Esophagus squamous epithelium (tissue), 4 donors: ENCODE data around the gene CTIF.

Source experiments
- POLR2A ChIP-seq, 4 donors: fragments of 450-650 bp; IDR thresholded peaks; one replicate each; pipeline ENCODE4 v1.6.1; 2017; ENCODE audit warnings: antibody characterized with exemption in 4 of 4, mild to moderate bottlenecking in 4 of 4, moderate library complexity in 3 of 4
- TF ChIP-seq, protein P1 (sequence below), 6 experiments: fragments of 450-650 bp in 4 of 6; fragments of 200-600 bp in 2 of 6; sonication (generic) in 2 of 6; IDR thresholded peaks; one replicate each; pipeline ENCODE4 v1.5.1; 2016 to 2019; ENCODE audit warnings: antibody characterized with exemption in 6 of 6, mild to moderate bottlenecking in 4 of 6, moderate library complexity in 4 of 6

DNA sequence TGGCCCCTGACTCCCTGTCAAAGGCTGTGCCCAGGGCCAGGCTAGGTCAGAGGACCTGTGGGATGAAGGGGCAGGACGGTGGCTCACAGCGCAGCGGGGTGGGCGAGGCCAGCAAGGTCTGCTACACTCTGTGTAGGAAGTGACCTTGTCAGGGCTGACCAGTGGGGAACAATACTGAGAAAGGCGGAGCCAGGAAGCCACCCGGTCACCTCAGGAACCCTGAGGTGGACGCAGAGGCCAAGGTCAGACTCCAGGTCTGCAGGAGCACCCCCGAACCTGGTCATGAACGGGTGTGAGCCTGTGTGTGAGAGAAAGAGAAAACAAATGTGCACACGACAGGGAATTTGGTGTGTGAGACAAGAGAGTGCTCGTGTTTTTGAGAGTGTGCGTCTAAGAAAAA, 339.6 kb downstream of the CTIF start:
- TF ChIP-seq POLR2A (IDR thresholded peaks at IDR 0.05): no peak
- TF ChIP-seq, protein P1, sequence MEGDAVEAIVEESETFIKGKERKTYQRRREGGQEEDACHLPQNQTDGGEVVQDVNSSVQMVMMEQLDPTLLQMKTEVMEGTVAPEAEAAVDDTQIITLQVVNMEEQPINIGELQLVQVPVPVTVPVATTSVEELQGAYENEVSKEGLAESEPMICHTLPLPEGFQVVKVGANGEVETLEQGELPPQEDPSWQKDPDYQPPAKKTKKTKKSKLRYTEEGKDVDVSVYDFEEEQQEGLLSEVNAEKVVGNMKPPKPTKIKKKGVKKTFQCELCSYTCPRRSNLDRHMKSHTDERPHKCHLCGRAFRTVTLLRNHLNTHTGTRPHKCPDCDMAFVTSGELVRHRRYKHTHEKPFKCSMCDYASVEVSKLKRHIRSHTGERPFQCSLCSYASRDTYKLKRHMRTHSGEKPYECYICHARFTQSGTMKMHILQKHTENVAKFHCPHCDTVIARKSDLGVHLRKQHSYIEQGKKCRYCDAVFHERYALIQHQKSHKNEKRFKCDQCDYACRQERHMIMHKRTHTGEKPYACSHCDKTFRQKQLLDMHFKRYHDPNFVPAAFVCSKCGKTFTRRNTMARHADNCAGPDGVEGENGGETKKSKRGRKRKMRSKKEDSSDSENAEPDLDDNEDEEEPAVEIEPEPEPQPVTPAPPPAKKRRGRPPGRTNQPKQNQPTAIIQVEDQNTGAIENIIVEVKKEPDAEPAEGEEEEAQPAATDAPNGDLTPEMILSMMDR (IDR thresholded peaks at IDR 0.05): no peak
